Neural progenitor cell (in vitro differentiated cells): Measurements from ENCODE around the gene UBXN6.

Experiments used
- CTCF ChIP-seq: fragments of 200-600 bp; sonication (generic); IDR thresholded peaks from 2 replicates; pipeline ENCODE4 v1.5.1; 2017; ENCODE audit warnings: antibody characterized with exemption, mild to moderate bottlenecking
- EZH2 ChIP-seq: fragments of 200-600 bp; sonication (generic); IDR thresholded peaks from 2 replicates; pipeline ENCODE4 v1.6.1; 2017; ENCODE audit warnings: antibody characterized with exemption, mild to moderate bottlenecking, moderate library complexity
- EZH2phosphoT487 ChIP-seq: fragments of 200-600 bp; sonication (generic); IDR thresholded peaks from 2 replicates; pipeline ENCODE4 v1.6.1; 2017; ENCODE audit warnings: antibody characterized with exemption

GRCh38 chr19:4434391-4434790, 23.2 kb downstream of the UBXN6 start:
- no peak for TF ChIP-seq CTCF
- TF ChIP-seq EZH2: no peak
- TF ChIP-seq EZH2phosphoT487: no peak
